GM18951 (cell line): ENCODE results near the gene PTPRG.
"Not testable (repeated sequence)": the region's sequence is repeated elsewhere in the genome, so short reads cannot be mapped to it uniquely, and the experiment has no call there.

Experiments
- POLR2A ChIP-seq: IDR thresholded peaks from 4 replicates; pipeline ENCODE4 v1.6.1; 2011; ENCODE audit warnings: mild to moderate bottlenecking; ENCODE audit not compliant: insufficient read length, insufficient read depth; ENCODE audit errors: extremely low read depth
- in situ Hi-C: fragments of 300-500 bp; cut with MboI; formaldehyde crosslinking; loops from one replicate; pipeline ENCODE4 v1.12.0; 2022; ENCODE audit warnings: low sequenced_read_pairs, mixed read lengths, inconsistent platforms; ENCODE audit not compliant: unreplicated experiment

Gene PTPRG

DNA sequence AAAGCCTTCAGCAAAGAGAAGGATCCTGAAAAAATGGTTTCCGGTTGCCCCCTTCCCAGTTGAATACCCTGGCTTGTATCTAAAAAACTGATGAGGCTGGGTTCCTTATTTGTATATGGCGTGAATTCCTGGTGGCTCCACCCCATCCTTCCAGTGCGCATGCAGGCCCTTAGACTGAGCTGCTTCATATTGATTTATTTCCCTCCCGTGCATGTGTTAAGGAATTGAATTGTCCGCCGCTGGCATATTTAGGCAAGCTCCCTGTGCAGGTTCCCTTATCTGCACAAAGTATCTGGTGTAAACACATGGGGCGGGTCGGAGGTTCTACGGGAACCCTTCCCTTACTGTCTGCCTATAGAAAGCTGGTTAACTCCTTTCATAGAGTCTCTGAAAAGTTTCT, 449.6 kb downstream of the PTPRG start:
- no peak for TF ChIP-seq POLR2A
- in situ Hi-C loops: no loop called here

DNA sequence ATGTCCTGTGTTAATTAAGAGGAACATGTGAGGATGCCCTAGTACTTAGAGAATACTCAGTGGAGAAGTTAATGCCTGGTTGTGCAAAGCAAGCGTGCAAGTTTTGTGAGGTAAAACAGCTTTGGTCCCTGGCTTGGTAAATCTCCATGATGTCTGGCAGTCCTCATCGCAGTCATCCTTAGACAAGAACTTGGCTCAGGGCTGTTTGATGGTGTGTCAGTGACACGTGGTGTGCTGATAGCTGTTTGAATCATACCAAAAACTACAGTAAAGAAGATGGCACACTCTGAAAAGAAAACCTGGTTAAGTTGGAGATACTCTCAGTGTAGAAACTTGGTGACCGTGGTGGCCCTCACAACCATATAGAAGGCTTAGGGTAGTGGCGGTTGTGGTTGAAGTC, 450.3 kb downstream of the PTPRG start:
- TF ChIP-seq POLR2A: no peak
- in situ Hi-C loops: no loop called here

DNA sequence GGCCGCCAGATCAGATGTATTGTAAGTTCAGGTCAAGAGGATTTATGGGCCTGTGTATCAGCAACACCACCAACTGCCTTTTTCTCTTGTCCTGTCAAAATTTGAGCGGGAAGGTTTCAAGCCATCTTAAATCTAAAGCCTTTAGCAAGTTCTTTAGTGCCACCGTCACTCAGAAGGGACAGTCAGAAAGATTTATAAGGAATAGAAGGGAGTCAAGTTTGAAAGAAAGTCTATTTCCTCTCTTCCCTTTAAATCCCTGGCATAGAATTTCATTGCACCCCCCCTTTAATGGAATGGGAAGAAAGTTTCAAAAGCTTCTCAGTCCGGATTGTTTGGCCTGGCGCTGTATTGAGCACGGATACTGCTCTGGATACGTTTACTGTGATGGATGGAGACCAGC, 452.6 kb downstream of the PTPRG start:
- in situ Hi-C loops: no loop called here
- TF ChIP-seq POLR2A: no peak

DNA sequence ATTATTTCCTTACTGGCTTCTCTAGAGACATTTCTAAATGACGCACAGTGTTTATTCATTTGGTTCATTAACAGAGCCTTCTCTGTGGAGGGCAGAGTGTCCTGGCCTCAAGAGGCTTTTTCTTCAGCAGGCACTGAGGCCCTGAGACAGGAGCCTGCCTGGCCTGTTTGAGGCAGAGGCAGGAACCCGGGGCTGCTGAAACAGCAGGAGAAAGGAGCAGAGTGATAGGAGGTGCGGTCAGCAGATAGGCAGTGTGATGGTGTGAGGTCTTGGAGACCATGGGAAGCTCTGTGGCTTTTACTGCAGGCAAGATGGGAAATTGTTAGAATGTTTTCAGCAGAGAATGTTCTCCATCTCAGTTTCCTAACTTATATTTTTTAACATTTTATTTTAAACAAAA, 453.7 kb downstream of the PTPRG start:
- in situ Hi-C loops: no loop called here
- no peak for TF ChIP-seq POLR2A

DNA sequence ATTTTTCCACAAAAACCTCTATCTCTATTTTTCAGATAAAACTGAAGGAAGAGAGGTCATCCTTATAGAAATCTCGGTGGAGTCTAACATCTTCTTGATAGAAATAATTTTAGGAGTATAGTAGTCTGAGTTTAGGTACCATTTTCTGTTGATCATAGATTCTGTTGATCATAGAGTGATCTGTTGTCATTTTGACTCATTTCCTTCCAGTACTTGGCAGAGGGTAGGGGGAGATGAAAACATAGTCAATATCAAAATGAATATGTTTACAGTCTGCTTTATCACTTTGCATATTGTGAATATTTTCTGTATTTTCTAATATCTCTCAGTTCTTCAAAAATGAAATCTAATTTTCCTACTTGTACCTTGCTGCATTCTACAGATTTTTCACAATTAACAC, 458.5 kb downstream of the PTPRG start:
- no peak for TF ChIP-seq POLR2A
- in situ Hi-C loops: no loop called here

DNA sequence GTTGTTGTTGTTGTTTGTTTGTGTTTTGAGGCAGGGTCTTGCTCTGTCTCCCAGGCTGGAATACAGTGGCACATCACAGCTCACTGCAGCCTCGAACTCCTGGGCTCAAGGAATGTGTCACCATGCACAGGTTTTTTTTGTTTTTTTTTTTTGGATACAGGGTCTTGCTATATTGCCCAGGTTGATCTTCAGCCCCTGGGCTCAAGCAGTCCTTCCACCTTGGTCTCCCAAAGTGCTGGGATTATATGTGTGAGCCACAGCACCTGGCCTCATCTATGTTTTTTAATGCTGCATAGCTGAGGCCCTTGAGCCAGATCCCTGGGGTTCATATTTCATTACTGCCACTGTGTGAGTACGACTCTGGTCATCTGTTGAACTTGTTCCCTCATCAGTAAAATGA, 459.3 kb downstream of the PTPRG start:
- TF ChIP-seq POLR2A: no peak
- in situ Hi-C loops: no loop called here

DNA sequence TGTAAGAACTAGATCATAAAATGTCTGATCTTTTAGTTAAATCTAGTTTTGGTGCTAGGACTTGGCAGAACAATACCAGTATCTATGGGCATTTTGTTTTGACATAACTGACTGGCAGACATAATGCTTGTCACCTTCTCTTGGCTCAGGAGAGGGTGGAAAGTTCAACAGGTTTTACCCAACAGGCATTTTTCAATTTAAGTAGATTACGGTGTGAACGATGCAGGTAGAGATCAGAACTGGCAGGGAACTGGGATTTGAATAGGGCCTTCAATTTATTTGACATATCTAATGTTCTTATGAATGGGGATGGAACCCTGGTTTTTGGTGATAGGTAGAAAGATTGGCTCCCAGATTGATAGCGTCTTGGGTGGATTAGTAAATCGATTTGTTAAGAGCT, 460.9 kb downstream of the PTPRG start:
- in situ Hi-C loops: no loop called here
- TF ChIP-seq POLR2A: no peak

DNA sequence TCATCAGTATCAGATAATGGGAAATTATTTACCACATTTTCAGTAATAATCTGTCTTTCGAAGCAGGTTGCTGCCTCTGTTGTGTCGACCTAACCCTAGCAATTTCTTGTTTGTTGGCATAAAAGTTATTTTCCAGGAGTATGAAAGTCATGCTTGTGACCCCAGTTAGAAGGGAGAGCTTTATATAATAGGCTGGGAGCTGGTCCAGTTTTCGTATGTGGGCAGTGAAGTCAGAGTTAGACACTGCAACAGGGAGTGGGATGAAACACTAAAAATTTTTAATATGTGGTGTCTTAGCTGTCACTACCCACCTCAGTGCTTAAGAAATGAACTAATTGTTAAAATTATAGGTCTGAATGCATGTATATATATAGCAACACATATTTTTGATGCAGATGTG, 463.5 kb downstream of the PTPRG start:
- in situ Hi-C loops: no loop called here
- no peak for TF ChIP-seq POLR2A

DNA sequence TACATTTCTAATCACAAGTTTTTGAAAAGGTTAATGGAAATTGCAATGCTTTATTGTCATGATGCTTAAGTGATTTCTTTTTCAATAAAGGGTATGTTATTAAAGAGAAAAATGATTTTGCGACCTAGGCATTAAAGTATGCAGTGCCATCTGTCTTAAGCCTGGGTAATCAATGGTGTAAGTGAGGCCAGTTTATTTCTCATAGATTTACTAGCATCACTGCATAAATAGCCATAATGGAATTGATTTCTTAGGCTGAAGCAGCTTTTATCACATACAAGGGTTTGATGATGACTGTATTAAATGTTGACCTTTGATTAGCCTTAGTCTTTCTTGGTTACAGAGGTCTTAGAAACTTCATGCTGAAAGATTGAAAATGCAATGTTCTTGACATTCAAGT, 464.5 kb downstream of the PTPRG start:
- TF ChIP-seq POLR2A: no peak
- in situ Hi-C loops: no loop called here

DNA sequence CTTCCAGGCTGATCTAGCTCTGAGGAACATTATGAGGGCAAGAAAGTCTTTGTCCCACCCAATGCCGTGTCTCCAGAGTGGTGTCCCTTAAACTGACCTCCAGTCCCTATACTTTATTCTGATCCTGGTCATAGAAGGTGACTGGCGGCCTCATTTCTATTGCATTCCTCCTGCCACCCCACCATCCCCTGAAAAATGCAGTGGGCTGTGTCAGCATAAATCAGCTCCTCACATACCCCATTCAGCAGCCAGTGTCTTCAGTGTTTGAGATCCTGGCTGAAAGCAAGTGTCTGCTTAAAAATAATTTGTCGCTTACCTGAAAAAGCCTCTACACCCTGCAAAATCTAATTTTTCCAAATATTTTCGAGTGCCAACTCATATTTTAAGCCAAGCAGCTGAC, 465.9 kb downstream of the PTPRG start:
- in situ Hi-C loops: no loop called here
- no peak for TF ChIP-seq POLR2A

DNA sequence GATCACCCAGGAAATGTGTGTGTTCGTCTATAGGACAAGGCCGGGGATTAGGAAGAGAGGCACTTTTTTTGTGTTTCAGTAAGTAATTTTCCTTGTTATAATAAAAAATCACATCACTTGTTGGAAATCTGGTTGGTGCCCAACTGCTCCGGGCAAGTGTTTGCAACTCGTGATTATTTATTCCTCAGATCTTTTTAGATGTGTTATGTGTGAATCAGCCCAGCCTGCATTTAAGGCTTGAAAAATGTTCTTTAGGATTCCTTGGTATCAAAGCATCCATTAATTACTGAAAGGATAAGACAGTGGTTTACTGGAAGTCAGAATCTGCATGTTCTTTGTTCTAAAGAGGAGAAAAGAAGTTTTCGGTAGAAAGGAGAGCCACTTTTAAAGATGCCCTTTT, 466.4 kb downstream of the PTPRG start:
- in situ Hi-C loops: no loop called here
- no peak for TF ChIP-seq POLR2A

DNA sequence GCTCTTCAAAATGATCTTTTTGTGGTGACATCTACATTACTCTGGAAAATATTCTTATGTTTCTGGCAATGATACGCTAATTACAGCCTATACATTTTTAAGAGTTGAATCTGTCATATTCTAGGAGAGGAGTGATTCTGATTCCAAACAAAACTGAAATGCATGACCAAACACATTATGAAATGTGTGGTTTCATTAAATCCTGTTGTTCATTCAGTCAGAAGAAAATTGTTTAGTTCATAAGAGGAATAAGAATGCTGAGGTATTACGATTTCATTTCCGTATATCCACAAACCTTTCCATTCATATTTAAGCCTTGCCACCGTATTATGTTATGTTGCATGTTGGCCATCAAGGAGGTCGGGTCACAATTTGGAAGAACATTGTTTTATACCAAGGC, 466.9 kb downstream of the PTPRG start:
- in situ Hi-C loops: no loop called here
- no peak for TF ChIP-seq POLR2A

DNA sequence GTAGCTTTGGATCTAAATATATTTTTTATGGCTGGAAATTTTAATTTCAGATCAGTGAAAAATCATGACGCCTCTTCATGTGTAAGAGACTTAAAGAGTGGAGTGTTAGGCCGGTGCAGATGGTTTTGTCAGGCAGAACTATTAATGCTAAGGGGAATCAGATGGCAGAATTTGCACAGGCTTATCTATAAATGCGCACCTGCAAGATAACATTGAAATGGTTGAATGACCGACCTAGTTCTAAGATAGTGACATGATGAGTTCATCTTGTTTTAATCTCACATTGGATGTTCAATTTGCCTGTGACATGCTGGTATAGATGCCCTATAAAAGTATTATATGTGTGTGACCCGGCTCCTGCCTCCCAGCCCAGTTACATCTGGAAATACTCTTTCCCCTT, 471.4 kb downstream of the PTPRG start:
- in situ Hi-C loops: no loop called here
- TF ChIP-seq POLR2A: no peak

DNA sequence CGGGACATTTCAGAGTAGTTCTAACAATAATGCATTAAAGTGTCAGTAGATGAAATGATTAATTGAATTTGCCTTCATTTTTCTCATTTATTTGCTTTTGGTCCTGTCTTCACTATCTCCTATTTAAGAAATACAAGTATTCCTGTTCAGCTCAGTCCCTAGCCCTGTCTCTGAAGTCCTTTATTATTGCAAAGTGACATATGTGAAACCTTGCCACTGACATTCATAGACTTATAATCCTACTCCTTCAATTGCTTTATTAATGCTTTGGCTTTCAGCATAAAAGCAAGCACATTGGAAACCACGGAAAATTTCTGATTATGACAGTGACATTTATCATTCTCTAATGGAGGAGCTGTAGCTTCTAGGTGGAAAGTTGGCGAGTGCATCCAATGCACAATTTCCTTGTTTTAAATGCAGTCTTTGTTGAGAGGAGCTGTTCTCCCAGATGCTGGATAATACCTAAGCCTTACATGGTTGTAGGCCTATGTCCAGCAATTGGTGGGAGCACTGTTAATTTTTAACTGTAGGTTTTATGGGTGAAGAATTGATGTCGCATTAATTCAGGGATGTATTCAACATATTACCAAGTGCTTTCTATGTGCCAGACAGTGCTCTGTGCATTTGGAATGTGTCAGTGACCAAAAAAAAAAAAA, 474.2 kb downstream of the PTPRG start:
- in situ Hi-C loops: no loop called here
- TF ChIP-seq POLR2A: no peak

DNA sequence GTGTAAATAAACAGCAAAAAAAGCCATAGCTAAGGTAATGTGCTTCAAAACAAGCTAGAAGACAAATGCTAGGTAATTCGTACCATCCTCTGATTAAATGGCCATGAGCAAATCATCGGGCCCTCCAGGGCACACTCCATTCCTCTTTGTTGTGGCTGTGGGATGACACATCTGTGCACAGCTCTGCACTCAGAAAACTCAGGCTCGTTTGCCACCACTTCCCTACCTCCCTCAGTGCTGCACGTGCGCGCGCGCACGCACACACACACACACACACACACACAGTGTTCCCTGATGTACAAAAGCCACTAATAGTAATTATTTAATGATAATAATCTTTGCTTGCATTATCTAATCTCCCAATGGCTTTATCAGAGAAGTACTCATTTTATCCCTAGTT, 475.4 kb downstream of the PTPRG start:
- no peak for TF ChIP-seq POLR2A
- in situ Hi-C loops: no loop called here

DNA sequence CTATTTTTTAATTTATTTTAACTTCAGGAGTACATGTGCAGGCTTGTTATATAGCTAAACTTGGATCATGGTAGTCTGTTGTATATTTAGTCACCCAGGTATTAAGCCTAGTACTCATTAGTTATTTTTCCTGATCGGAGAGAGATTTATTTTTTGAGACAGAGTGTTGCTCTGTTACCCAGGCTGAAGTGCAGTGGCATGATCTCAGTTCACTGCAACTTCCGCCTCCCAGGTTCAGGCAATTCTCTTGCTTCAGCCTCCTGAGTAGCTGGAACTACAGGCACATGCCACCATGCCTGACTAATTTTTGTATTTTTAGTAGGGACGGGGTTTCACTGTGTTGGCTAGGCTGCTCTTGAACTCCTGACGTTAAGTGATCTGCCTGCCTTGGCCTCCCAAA, 477.4 kb downstream of the PTPRG start:
- in situ Hi-C loops: not testable (repeated sequence)
